ENCODE results near the gene RCAN1. TPM values are rescaled to one million over a fixed set of nuclear protein-coding genes. Genes with fewer than 3 reads are reported as not detected.
A peak's percentile ranks its signal among the peaks of the same experiment; 100 is the strongest.

The RCAN1 gene
- polyA plus RNA-seq, 2 of the 4 experiments (the other 2 are of a cell fraction), result 10.2 to 11.9 TPM

GRCh38 chr21:34596561-34597271 lies 18.2 kb downstream of the RCAN1 start:
- Histone ChIP-seq H3K4me1 (peaks cover 8% of the 10 kb centered on the region; the same call in 1 of the 3 replicates), H3K9me3 (no peaks in the 10 kb centered on the region), H3K4me2 (no peak overlapping the region), H3K27ac (no peak overlapping the region), H3K4me3 (no peak overlapping the region)
- ChIA-PET POLR2A (no interaction called here), CTCF (interaction anchor here (2.2 kb wide), 1 partner anchor 234 kb away, joined by 10 read pairs; no protein-coding TSS in a partner anchor)
- FAIRE-seq (no peak), ATAC-seq (no peak), DNase-seq (ENCODE audit: low read depth in 1 of 2, low spot score in 1 of 2) (no peak)
- WGBS (ENCODE audit: missing lambda C conversion rate), result 87% methylated on average over 15 of the region's 18 CpGs
- TF ChIP-seq CHD2 (IDR thresholded peaks at IDR 0.05; ENCODE audit: low read length, partially characterized antibody) (no peak), HES2 (IDR thresholded peaks at IDR 0.05) (no peak), KDM5A (IDR thresholded peaks at IDR 0.05) (no peak), CHD4 (IDR thresholded peaks at IDR 0.05; ENCODE audit: borderline replicate concordance) (no peak), MAX (IDR thresholded peaks at IDR 0.05) (no peak), HMGXB4 (CRISPR knock-in tag; IDR thresholded peaks at IDR 0.05; ENCODE audit: borderline replicate concordance) (no peak), KDM1A (IDR thresholded peaks at IDR 0.05; ENCODE audit: low read depth) (no peak), RFX5 (IDR thresholded peaks at IDR 0.05) (no peak), CTCF (IDR thresholded peaks at IDR 0.05) (no peak), HOXA7 (CRISPR knock-in tag; IDR thresholded peaks at IDR 0.05) (no peak), NFE2L2 (conservative IDR thresholded peaks at IDR 0.05; ENCODE audit: low read length) (no peak), GATA3 (IDR thresholded peaks at IDR 0.05; ENCODE audit: borderline replicate concordance) (no peak)

- ATAC-seq (no peak), DNase-seq (ENCODE audit: low read depth in 1 of 2, low spot score in 1 of 2) (no peak), FAIRE-seq (no peak)
- 82% methylated on average over 8 of the region's 8 CpGs for WGBS (ENCODE audit: missing lambda C conversion rate)
- Histone ChIP-seq H3K4me2 (no peak overlapping the region), H3K4me1 (peaks cover 8% of the 10 kb centered on the region; the same call in 1 of the 3 replicates), H3K4me3 (no peak overlapping the region), H3K27ac (0 out of 6 replicates have a peak overlapping the region, but pooled peaks of 1 of the 2 experiments have one; percentile 13), H3K9me3 (no peaks in the 10 kb centered on the region)
- ChIA-PET POLR2A (no interaction called here), CTCF (interaction anchor here (0.6 to 2.2 kb wide), 3 partner anchors 13 to 233 kb away, joined by 3 to 10 read pairs (median 3); no protein-coding TSS in a partner anchor)
- TF ChIP-seq POLR2A (IDR thresholded peaks at IDR 0.05; ENCODE audit: low read length), result no peak
- no peak for TF ChIP-seq CHD2 (IDR thresholded peaks at IDR 0.05; ENCODE audit: low read length, partially characterized antibody)
- TF ChIP-seq FOXS1 (CRISPR knock-in tag; IDR thresholded peaks at IDR 0.05), result no peak
- no peak for TF ChIP-seq POLR2AphosphoS2 (conservative IDR thresholded peaks at IDR 0.05; ENCODE audit: low read length)
- no peak for TF ChIP-seq EHMT2 (IDR thresholded peaks at IDR 0.05; ENCODE audit: low read depth)
- no peak for TF ChIP-seq ZNF302 (CRISPR knock-in tag; IDR thresholded peaks at IDR 0.05)
- no peak for TF ChIP-seq HOXA7 (CRISPR knock-in tag; IDR thresholded peaks at IDR 0.05)
- TF ChIP-seq TP53 (CRISPR knock-in tag; IDR thresholded peaks at IDR 0.05), result no peak
- TF ChIP-seq PBX3 (IDR thresholded peaks at IDR 0.05), result no peak
- no peak for TF ChIP-seq MYC (IDR thresholded peaks at IDR 0.05; ENCODE audit: borderline replicate concordance, low read length)
- no peak for TF ChIP-seq CBX2 (IDR thresholded peaks at IDR 0.05; ENCODE audit: borderline replicate concordance, low read depth)
- no peak for TF ChIP-seq E2F6 (IDR thresholded peaks at IDR 0.05; ENCODE audit: borderline replicate concordance, low read depth)
- TF ChIP-seq HES2 (IDR thresholded peaks at IDR 0.05), result no peak
- no peak for TF ChIP-seq FOSL2 (IDR thresholded peaks at IDR 0.05)
- TF ChIP-seq FOSL2 (CRISPR knock-in tag; IDR thresholded peaks at IDR 0.05), result no peak
Observed at GRCh38 chr21:34595457-34595856, 19.5 kb downstream of the RCAN1 start.
